Activated gamma-delta T cell (primary cell): ENCODE data around the gene STXBP5L.
"Not testable (repeated sequence)": the region's sequence is repeated elsewhere in the genome, so short reads cannot be mapped to it uniquely, and the experiment has no call there.

Experiments used
- DNase-seq: peaks from one replicate; lab custom pipeline; 2025; lab: John Stamatoyannopoulos, UW

Gene STXBP5L

GRCh38 chr3:121018917-121019321, 110.9 kb downstream of the STXBP5L start:
- DNase-seq = no peak

- no peak for DNase-seq
These were observed 155.6 kb downstream of the STXBP5L start for GRCh38 chr3:121063628-121064027.

- DNase-seq = no peak
These were observed 156.1 kb downstream of the STXBP5L start for GRCh38 chr3:121064121-121064520.

GRCh38 chr3:121072133-121072532, 164.1 kb downstream of the STXBP5L start:
- DNase-seq = no peak

GRCh38 chr3:121073011-121073410, 165.0 kb downstream of the STXBP5L start:
- DNase-seq = no peak

GRCh38 chr3:121075191-121075590, 167.2 kb downstream of the STXBP5L start:
- no peak for DNase-seq

GRCh38 chr3:121078378-121079101, 170.5 kb downstream of the STXBP5L start:
- DNase-seq = peak; percentile 6

- DNase-seq = no peak
These were observed 188.9 kb downstream of the STXBP5L start for GRCh38 chr3:121096953-121097352.

- DNase-seq = not testable (repeated sequence)
These were observed 203.1 kb downstream of the STXBP5L start for GRCh38 chr3:121111086-121111485.

- DNase-seq = no peak
These were observed 204.1 kb downstream of the STXBP5L start for GRCh38 chr3:121111914-121112612.

GRCh38 chr3:121126033-121126706, 218.2 kb downstream of the STXBP5L start:
- DNase-seq = no peak

GRCh38 chr3:121126707-121127035, 218.7 kb downstream of the STXBP5L start:
- no peak for DNase-seq

GRCh38 chr3:121152573-121152972, 244.6 kb downstream of the STXBP5L start:
- DNase-seq = no peak

GRCh38 chr3:121153851-121154250, 245.8 kb downstream of the STXBP5L start:
- DNase-seq = no peak

GRCh38 chr3:121155028-121155427, 247.0 kb downstream of the STXBP5L start:
- DNase-seq = no peak

GRCh38 chr3:121165397-121165837, 257.4 kb downstream of the STXBP5L start:
- DNase-seq = no peak

GRCh38 chr3:121167374-121168139, 259.6 kb downstream of the STXBP5L start:
- no peak for DNase-seq

- DNase-seq = no peak
These were observed 267.1 kb downstream of the STXBP5L start for GRCh38 chr3:121175083-121175482.

- not testable (repeated sequence) for DNase-seq
These were observed 282.6 kb downstream of the STXBP5L start for GRCh38 chr3:121190626-121191025.

- DNase-seq = no peak
These were observed 294.6 kb downstream of the STXBP5L start for GRCh38 chr3:121202573-121202972.

- DNase-seq = no peak
These were observed 315.1 kb downstream of the STXBP5L start for GRCh38 chr3:121223116-121223515.

GRCh38 chr3:121228971-121229370, 321.0 kb downstream of the STXBP5L start:
- DNase-seq = no peak
